Mesothelial cell of epicardium (in vitro differentiated cells): Measurements from ENCODE around the gene COL4A2. TPM values are rescaled to one million over a fixed set of nuclear protein-coding genes. Genes with fewer than 3 reads are reported as not detected.
A peak's percentile ranks its signal among the peaks of the same experiment; 100 is the strongest.

ENCODE experiments used
- DNase-seq, 2 experiments: peaks; one replicate each; pipeline ENCODE4 v3.0.0; 2021; ENCODE audit warnings: low spot score in 2 of 2; ENCODE audit not compliant: unreplicated experiment in 2 of 2
- H3K27ac Mint-ChIP-seq: 2 replicates; pipeline ENCODE4 v1.8.0; 2021; ENCODE audit warnings: mixed read lengths
- H3K27me3 Mint-ChIP-seq: 2 replicates; pipeline ENCODE4 v1.8.0; 2021; ENCODE audit warnings: low read depth, mixed read lengths
- H3K36me3 Mint-ChIP-seq: 2 replicates; pipeline ENCODE4 v1.8.0; 2021; ENCODE audit warnings: mixed read lengths
- H3K4me1 Mint-ChIP-seq: 2 replicates; pipeline ENCODE4 v1.8.0; 2021; ENCODE audit warnings: mixed read lengths
- H3K4me3 Mint-ChIP-seq: 2 replicates; pipeline ENCODE4 v1.8.0; 2021; ENCODE audit warnings: mild to moderate bottlenecking, moderate library complexity, mixed read lengths
- H3K9me3 Mint-ChIP-seq: 2 replicates; pipeline ENCODE4 v1.8.0; 2021; ENCODE audit warnings: mixed read lengths
- total RNA-seq: library from RNA; stranded (reverse); gene quantifications from 3 replicates; pipeline ENCODE4 v1.2.1, GENCODE V29; 2021
- TF ChIP-seq, protein P1 (sequence below): fragments of 200-600 bp; sonication (generic); IDR thresholded peaks from one replicate; pipeline ENCODE4 v1.5.0; 2021; ENCODE audit warnings: antibody characterized with exemption; ENCODE audit not compliant: unreplicated experiment

The COL4A2 gene
- total RNA-seq, 1 donor from 2014 or later: 469 TPM

DNA sequence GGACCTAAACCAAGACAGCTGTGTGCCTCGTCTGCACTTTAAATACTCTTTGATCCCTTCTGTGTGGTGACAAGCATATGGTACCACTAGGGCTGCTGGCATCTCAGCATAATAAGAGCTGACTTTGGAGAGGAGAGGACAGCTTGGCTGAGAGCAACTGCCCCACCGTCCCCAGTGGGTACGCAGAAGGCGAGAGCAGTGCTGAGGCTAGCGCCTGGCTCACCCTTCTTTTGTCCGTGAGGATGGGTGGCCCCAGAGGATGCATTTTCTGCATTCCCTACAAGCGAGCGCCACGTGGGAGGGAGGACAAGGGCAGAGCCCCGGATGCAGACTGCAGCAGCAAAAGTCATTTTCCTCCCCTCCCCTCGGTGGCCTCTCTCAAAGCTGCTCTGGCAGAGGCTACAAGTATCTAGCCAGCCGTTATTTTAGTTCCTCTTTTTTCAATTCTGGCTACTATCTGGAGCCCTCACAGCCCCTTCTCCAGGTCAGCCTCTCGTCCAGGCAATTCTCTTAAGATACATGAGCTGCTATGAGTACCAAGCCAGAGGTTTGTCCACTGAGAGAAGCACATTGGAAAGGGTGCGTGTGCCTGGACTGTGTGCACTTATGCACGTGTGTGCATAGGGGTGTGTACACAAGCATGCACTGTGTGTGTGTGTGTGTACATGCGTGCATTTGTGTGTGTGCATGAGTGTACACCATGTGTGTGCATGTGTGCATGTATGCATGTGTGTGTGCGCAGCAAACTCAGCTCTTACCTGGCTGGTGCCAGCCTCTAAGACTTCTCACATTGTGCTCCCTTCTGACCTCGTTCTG is 203.1 kb downstream of the COL4A2 start:
- Mint-ChIP-seq H3K27me3 (no peaks in the 10 kb centered on the region), H3K27ac (peak overlapping the region; percentile 61), H3K36me3 (peaks cover 60% of the 10 kb centered on the region), H3K4me1 (peaks cover 3% of the 10 kb centered on the region), H3K4me3 (no peak overlapping the region), H3K9me3 (no peaks in the 10 kb centered on the region)
- TF ChIP-seq, protein P1, sequence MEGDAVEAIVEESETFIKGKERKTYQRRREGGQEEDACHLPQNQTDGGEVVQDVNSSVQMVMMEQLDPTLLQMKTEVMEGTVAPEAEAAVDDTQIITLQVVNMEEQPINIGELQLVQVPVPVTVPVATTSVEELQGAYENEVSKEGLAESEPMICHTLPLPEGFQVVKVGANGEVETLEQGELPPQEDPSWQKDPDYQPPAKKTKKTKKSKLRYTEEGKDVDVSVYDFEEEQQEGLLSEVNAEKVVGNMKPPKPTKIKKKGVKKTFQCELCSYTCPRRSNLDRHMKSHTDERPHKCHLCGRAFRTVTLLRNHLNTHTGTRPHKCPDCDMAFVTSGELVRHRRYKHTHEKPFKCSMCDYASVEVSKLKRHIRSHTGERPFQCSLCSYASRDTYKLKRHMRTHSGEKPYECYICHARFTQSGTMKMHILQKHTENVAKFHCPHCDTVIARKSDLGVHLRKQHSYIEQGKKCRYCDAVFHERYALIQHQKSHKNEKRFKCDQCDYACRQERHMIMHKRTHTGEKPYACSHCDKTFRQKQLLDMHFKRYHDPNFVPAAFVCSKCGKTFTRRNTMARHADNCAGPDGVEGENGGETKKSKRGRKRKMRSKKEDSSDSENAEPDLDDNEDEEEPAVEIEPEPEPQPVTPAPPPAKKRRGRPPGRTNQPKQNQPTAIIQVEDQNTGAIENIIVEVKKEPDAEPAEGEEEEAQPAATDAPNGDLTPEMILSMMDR: no peak
- DNase-seq: no peak

DNA sequence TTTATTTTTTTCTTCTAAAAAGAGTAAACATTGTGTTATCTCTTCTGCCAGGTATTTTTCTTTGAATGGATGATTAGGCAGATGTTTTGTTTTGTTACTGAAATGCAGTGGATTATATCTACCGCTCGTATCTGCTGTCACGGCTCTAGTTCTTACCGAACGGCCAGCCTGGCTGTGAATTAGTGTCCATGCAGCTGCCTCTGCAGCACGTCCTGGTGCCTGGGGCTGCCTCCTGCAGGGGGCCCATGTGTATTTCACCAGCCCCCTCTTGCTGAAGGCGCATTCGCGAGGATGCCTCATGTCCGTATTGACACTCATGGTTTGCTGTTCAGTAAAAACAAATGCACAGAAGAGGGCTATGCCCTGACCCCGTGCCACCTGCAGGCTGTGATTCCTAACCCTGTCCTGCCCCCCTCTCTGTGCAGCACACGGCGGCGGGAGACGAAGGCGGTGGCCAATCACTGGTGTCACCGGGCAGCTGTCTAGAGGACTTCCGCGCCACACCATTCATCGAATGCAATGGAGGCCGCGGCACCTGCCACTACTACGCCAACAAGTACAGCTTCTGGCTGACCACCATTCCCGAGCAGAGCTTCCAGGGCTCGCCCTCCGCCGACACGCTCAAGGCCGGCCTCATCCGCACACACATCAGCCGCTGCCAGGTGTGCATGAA is 204.6 kb downstream of the COL4A2 start:
- Mint-ChIP-seq H3K4me1 (peaks cover 3% of the 10 kb centered on the region), H3K36me3 (peaks cover 47% of the 10 kb centered on the region), H3K27me3 (no peaks in the 10 kb centered on the region), H3K4me3 (no peak overlapping the region), H3K9me3 (no peaks in the 10 kb centered on the region), H3K27ac (no peak overlapping the region)
- TF ChIP-seq, protein P1: no peak
- DNase-seq: no peak

DNA sequence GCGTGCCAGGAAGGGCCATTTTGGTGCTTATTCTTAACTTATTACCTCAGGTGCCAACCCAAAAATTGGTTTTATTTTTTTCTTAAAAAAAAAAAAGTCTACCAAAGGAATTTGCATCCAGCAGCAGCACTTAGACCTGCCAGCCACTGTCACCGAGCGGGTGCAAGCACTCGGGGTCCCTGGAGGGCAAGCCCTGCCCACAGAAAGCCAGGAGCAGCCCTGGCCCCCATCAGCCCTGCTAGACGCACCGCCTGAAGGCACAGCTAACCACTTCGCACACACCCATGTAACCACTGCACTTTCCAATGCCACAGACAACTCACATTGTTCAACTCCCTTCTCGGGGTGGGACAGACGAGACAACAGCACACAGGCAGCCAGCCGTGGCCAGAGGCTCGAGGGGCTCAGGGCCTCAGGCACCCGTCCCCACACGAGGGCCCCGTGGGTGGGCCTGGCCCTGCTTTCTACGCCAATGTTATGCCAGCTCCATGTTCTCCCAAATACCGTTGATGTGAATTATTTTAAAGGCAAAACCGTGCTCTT is 205.2 kb downstream of the COL4A2 start:
- H3K9me3 Mint-ChIP-seq: no peaks in the 10 kb centered on the region
- no peak overlapping the region for H3K4me3 Mint-ChIP-seq
- peaks cover 3% of the 10 kb centered on the region for H3K4me1 Mint-ChIP-seq
- H3K27me3 Mint-ChIP-seq: no peaks in the 10 kb centered on the region
- H3K36me3 Mint-ChIP-seq: peaks cover 43% of the 10 kb centered on the region
- H3K27ac Mint-ChIP-seq: no peak overlapping the region
- DNase-seq: no peak
- TF ChIP-seq, protein P1: no peak

DNA sequence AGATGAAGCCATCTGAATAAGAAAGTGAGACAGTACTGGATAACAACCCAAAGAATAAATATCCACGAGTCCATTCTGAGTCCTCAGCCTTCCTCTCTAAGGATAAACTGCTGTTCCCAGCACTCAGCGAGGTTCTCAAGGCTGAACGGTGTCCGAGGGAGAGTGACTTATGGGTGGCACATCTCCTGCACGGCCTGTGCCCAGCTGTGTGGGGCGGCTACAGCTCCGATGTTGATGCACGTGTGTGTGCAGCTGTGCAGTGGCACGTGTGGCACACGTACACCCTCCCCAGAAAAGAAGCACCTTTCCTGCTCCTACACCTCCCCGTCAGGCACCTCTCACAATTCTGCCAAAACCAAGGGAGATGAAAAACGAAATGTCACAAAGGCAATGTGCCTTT is 209.4 kb downstream of the COL4A2 start:
- Mint-ChIP-seq H3K4me1 (no peaks in the 10 kb centered on the region), H3K36me3 (peaks cover 24% of the 10 kb centered on the region), H3K4me3 (no peak overlapping the region), H3K27me3 (no peaks in the 10 kb centered on the region), H3K9me3 (no peaks in the 10 kb centered on the region), H3K27ac (no peak overlapping the region)
- TF ChIP-seq, protein P1: no peak
- no peak for DNase-seq

DNA sequence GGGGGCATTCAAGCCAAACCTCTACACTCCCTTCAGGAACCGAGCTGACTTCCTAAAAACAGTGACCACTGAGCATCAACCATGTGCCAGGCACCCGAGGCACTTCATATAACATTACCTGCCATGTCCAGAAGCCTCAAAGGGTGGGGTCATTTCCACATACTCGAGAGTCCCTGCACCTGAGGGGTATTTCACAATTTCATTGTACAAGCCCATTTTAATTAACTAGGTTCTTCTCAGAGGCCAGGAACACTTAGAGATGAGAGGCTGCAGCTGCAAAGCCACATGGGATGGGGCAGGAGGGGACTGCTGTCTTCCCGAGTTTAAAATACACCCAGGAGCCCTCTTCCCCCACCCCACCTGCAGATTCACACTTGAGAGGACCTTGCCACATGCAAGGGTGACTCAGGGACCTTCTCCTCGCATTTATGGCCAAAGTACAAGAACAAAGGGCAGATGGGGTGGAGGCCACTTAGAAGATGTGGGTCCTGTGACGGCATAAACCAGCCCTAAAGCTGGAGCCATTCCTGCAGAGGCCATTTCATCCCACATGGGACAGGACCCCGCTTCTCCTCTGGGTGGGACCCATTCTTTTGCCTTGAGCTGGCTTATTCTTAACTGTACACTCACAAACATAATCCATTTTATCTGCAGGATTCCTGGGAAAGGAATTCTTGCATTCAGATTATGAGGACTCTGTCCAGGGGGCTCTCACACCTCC is 210.6 kb downstream of the COL4A2 start:
- DNase-seq: no peak
- Mint-ChIP-seq H3K27ac (no peak overlapping the region), H3K4me3 (no peak overlapping the region), H3K9me3 (no peaks in the 10 kb centered on the region), H3K4me1 (no peaks in the 10 kb centered on the region), H3K27me3 (no peaks in the 10 kb centered on the region), H3K36me3 (peaks cover 21% of the 10 kb centered on the region)
- TF ChIP-seq, protein P1: no peak
